A549 (cell line): ENCODE results near the gene ULK4.

ENCODE experiments used
- CTCF ChIP-seq: fragments of >200 bp; sonication (Bioruptor Twin); formaldehyde crosslinking; IDR thresholded peaks from 3 replicates; pipeline ENCODE4 v1.5.1; 2016
- HOXA7 ChIP-seq: fragments of 250-450 bp; sonication (Bioruptor Pico); IDR thresholded peaks from 2 replicates; pipeline ENCODE4 v1.5.0; 2020; ENCODE audit warnings: mild to moderate bottlenecking, moderate library complexity
- MAFK ChIP-seq: fragments of 450-650 bp; IDR thresholded peaks from 2 replicates; pipeline ENCODE4 v1.6.1; 2014; ENCODE audit not compliant: partially characterized antibody
- MAX ChIP-seq: IDR thresholded peaks from 2 replicates; pipeline ENCODE4 v1.6.1; 2012
- MYC ChIP-seq: IDR thresholded peaks from 2 replicates; pipeline ENCODE4 v1.6.1; 2012; ENCODE audit warnings: mild to moderate bottlenecking, inconsistent platforms, low read length, improper control_type of control experiment, borderline replicate concordance
- NR3C1 ChIP-seq: fragments of >200 bp; sonication (Bioruptor Twin); formaldehyde crosslinking; IDR thresholded peaks from 3 replicates; pipeline ENCODE4 v1.6.1; 2017
- PBX3 ChIP-seq: IDR thresholded peaks from 2 replicates; pipeline ENCODE4 v1.6.1; 2012
- RAD21 ChIP-seq, 2 experiments: fragments of >200 bp in 1 of 2; sonication (Bioruptor Twin) in 1 of 2; formaldehyde crosslinking in 1 of 2; IDR thresholded peaks in 1 of 2; conservative IDR thresholded peaks in 1 of 2; 2 replicates in 1 of 2; 3 replicates in 1 of 2; pipeline ENCODE4 v1.6.1; 2012 to 2018; ENCODE audit warnings: inconsistent platforms in 1 of 2
- RNF2 ChIP-seq: fragments of 200-600 bp; sonication (generic); IDR thresholded peaks from 2 replicates; pipeline ENCODE4 v1.6.1; 2016; ENCODE audit warnings: low read depth, mild to moderate bottlenecking, antibody characterized with exemption, moderate library complexity, borderline replicate concordance
- SMC3 ChIP-seq: fragments of >200 bp; sonication (Bioruptor Twin); formaldehyde crosslinking; IDR thresholded peaks from 3 replicates; pipeline ENCODE4 v1.6.1; 2018; ENCODE audit warnings: inconsistent platforms
- SREBF2 ChIP-seq: fragments of 450-650 bp; IDR thresholded peaks from 2 replicates; pipeline ENCODE4 v1.6.1; 2014; ENCODE audit warnings: mild to moderate bottlenecking, moderate library complexity
- USF2 ChIP-seq: fragments of 450-650 bp; IDR thresholded peaks from 2 replicates; pipeline ENCODE4 v1.6.1; 2014; ENCODE audit warnings: antibody characterized with exemption

GRCh38 chr3:41632700-41633099 lies 329.2 kb downstream of the ULK4 start:
- no peak for TF ChIP-seq SMC3
- no peak for TF ChIP-seq MAFK
- no peak for TF ChIP-seq CTCF
- TF ChIP-seq SREBF2 = no peak
- no peak for TF ChIP-seq MAX
- TF ChIP-seq NR3C1 = no peak
- no peak for TF ChIP-seq HOXA7
- TF ChIP-seq RAD21 (conservative IDR thresholded peaks at IDR 0.05 in 1 of 2, IDR thresholded peaks at IDR 0.05 in 1 of 2) = no peak
- no peak for TF ChIP-seq PBX3
- TF ChIP-seq USF2 = no peak
- no peak for TF ChIP-seq RNF2
- TF ChIP-seq MYC = no peak
